T-helper 17 cell (primary cell): ENCODE results near the gene DIP2C. TPM values are rescaled to one million over a fixed set of nuclear protein-coding genes. Genes with fewer than 3 reads are reported as not detected.

Source experiments
- ATAC-seq: fragments of 150-1000 bp; cut with Tn5 transposase; 2 replicates; pipeline ENCODE4 v1.10.0; 2021; ENCODE audit warnings: mild to moderate bottlenecking, moderate library complexity
- DNase-seq, 3 donors: peaks; one replicate each; pipeline versions ENCODE4 v3.0.0 to v3.0.0-alpha.2; 2020 to 2021
- H3K9me3 ChIP-seq: one replicate; pipeline ENCODE4 v1.7.0; 2013; ENCODE audit warnings: low read length, mild to moderate bottlenecking; ENCODE audit not compliant: control insufficient read depth, poor library complexity, severe bottlenecking
- H3K27ac Mint-ChIP-seq: one replicate; pipeline ENCODE4 v1.8.0; 2022; ENCODE audit warnings: mild to moderate bottlenecking, moderate library complexity, mixed read lengths
- H3K27me3 Mint-ChIP-seq: one replicate; pipeline ENCODE4 v1.8.0; 2022; ENCODE audit warnings: mixed read lengths
- H3K36me3 Mint-ChIP-seq: one replicate; pipeline ENCODE4 v1.8.0; 2022; ENCODE audit warnings: low read depth, mixed read lengths
- H3K4me1 Mint-ChIP-seq: one replicate; pipeline ENCODE4 v1.8.0; 2022; ENCODE audit warnings: mild to moderate bottlenecking, mixed read lengths
- H3K4me3 Mint-ChIP-seq: one replicate; pipeline ENCODE4 v1.8.0; 2022; ENCODE audit warnings: mild to moderate bottlenecking, moderate library complexity, mixed read lengths
- total RNA-seq, 4 donors: library from RNA in 2 of 4; stranded (reverse) in 2 of 4; gene quantifications; one replicate each; pipeline ENCODE4 v1.2.3 and lab custom pipeline; 2022 to 2026

Gene DIP2C
- total RNA-seq, 2 donors from 2014 or later = 4.1 to 6.0 TPM

DNA sequence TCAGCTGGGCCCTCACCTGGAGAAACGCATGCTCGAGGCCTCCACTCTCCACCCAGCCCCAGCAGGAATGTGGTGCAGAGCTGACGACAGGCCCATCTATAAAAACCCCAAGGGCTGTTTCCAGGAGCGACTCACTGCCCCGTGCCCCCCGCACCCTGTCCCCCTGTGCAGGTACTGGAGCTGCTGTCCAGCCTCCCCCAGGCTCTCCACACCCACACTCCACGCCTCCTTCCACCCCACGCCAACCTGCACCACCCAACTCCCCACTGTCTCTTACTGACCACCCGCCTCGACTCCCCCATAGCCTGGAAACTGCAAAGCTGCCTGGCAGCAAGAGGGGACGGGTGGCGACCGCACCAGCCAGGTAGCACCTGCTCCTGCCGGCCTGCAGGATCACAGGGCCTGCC is 43.3 kb downstream of the DIP2C start:
- Mint-ChIP-seq H3K4me1 (no peaks in the 10 kb centered on the region), H3K36me3 (peaks cover 4% of the 10 kb centered on the region), H3K27ac (no peak overlapping the region), H3K27me3 (no peaks in the 10 kb centered on the region), H3K4me3 (no peak overlapping the region)
- no peak for ATAC-seq
- no peak for DNase-seq
- no peaks in the 10 kb centered on the region for H3K9me3 ChIP-seq

DNA sequence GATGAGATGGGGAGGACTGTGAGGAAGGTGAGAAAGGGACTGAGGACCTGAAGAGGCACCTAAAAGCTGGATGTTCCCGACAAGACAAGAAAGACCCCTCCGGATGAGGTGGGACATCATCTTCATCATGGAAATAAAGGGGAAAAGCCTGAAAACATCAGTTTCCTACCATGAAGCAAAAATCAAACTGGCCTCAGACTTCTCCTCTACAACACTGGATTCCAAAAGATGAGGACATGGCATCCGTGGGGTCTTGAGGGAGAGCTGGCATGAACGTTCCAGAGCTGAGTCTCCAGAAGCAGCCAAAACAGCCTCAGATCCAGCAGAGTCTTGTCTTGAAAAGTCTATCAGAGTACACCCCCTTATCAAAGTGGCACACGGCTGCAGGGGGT is 44.5 kb downstream of the DIP2C start:
- H3K27me3 Mint-ChIP-seq = peaks cover 3% of the 10 kb centered on the region
- no peak for ATAC-seq

DNA sequence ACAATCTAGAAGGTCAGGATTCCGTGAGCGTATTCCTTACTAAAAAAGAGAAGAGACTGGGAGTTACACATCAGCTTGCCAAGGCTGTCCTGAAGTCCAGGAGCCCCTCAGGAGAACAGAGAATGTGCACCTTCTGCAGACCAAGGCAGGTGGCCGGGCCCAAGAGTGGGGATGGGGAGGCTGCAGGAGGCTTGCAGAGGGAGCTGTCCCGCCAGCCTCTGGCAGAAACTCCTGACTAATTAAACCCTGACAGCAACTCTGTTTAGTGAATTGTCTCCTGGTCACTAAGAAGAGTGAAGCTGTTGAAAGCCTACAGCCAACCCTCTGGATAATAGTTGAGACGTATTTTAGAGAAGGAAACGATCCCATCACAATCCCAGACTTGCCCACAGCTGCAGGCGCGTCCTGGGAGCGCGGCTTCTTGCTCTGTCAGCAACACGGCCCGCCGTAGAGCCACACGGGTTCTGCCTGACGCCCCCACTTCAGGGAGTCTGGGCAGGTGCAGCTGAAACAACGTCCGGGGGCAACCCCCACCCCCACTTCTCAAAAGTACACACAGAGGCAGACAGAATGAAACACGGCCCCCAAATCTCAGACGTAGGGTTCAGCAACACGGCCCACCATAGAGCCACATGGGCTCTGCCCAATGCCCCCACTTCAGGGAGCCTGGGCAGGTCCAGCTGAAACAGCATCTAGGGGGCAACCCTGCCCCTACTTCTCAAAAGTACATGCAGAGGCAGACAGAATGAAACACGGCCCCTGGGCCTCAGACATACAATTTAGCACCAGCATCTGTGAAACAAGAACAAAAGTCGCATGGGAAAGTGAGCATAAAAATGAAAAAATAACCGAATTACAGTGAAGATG is 45.2 kb downstream of the DIP2C start:
- no peaks in the 10 kb centered on the region for H3K36me3 Mint-ChIP-seq
- DNase-seq (no peak), ATAC-seq (no peak)
- H3K9me3 ChIP-seq = no peaks in the 10 kb centered on the region
- no peak overlapping the region for H3K27ac Mint-ChIP-seq
- H3K27me3 Mint-ChIP-seq = peaks cover 6% of the 10 kb centered on the region
- H3K4me1 Mint-ChIP-seq = no peaks in the 10 kb centered on the region
- no peak overlapping the region for H3K4me3 Mint-ChIP-seq

More for the DNA sequence above, 44.5 kb downstream of the DIP2C start:
- Mint-ChIP-seq H3K4me1 (no peaks in the 10 kb centered on the region), H3K4me3 (no peak overlapping the region), H3K27ac (no peak overlapping the region), H3K36me3 (peaks cover 2% of the 10 kb centered on the region)
- no peaks in the 10 kb centered on the region for H3K9me3 ChIP-seq
- no peak for DNase-seq

DNA sequence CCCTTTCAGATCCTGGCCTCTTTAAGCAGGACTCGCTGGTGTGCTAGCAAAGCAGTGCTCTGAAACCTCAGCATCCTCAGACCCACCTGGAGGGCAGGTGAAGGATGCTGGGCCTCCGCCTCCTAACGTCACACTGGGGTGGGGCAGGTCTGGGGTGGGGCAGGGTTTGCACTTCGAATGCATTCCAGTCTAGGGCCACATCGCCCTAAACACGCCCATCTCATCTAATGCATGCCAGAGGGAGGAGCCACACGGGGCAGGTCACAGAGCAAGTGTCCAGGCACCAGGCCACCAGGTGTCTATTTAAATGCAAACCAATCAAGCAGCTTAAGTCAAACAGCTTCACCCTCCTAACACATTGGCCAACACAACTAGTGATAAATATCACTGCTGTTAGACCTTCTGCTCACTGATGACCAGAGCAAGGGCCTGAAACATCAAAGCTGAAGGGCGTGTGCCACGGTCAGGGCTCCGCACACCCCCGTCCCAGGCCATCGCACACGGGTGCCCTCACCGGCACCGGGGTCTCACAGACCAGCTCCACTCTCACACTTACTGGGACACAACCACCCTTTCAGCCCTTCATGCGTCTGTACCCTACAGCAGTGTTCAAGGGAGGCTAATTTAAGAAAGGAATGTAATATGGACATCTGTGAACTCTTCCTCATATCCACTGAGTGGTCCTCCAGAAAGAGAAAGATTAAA is 47.1 kb downstream of the DIP2C start:
- Mint-ChIP-seq H3K4me3 (no peak overlapping the region), H3K36me3 (no peaks in the 10 kb centered on the region), H3K27ac (no peak overlapping the region), H3K27me3 (peaks cover 13% of the 10 kb centered on the region), H3K4me1 (no peaks in the 10 kb centered on the region)
- no peak for ATAC-seq
- H3K9me3 ChIP-seq = no peaks in the 10 kb centered on the region
- DNase-seq = no peak

DNA sequence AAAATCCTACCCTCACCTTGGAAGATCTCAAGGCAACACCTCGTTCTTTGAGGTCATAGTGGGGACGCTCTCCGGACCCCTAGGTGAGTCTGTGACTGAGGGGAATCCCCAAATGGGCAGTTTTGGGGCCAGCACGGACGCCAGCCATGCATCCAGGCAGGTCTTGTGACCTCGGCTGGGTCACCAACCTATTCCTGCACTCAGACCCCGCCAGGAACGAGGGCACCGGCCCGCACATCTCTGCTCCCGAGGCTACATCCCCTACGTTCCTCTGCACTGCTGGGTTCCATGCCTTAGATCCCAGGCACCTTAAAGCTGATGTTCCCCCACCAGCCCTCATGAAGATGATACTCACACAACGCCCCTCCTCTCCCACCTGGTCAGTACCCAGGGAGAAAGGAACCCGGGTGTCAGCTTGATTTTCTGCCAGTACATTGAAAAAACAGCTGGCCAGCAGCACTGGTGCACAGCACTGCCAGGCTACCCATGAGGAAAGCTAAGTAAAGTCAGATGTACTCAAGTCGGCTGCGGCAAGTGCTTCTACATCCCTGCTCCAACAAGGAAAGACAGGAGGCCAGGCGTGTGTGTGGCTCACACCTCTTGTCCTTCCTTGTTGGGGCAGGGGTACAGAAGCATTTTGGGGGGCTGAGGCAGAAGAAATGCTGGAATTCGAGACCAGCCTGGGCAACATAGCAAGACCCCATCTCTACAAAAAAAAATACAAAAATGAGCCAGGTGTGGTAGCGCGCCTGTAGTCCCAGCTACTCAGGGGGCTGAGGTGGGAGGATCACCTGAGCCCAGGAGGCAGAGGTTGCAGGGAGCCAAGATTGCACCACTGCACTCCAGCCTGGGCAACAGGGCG is 48.1 kb downstream of the DIP2C start:
- Mint-ChIP-seq H3K27ac (no peak overlapping the region), H3K36me3 (no peaks in the 10 kb centered on the region), H3K4me1 (peaks cover 4% of the 10 kb centered on the region), H3K4me3 (no peak overlapping the region), H3K27me3 (peaks cover 19% of the 10 kb centered on the region)
- no peak for ATAC-seq
- no peak for DNase-seq
- H3K9me3 ChIP-seq = no peaks in the 10 kb centered on the region

DNA sequence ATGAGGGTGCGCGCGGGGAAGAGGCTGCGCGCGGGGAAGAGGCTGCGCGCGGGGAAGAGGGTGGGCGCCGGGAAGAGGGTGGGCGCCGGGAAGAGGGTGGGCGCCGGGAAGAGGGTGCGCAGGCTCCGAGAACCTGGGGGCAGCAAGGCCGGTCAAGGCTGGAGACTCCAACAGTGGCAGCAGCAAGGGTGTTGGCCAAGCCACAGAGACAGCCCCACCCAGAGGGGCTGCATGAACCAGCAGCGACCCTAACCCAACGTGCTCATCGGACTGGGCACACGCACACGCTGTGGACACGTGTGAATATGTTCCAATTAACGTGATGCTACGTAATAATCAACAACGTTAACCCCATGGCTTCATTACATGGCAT is 48.8 kb downstream of the DIP2C start:
- peaks cover 4% of the 10 kb centered on the region for H3K4me1 Mint-ChIP-seq
- H3K4me3 Mint-ChIP-seq = no peak overlapping the region
- no peaks in the 10 kb centered on the region for H3K9me3 ChIP-seq
- H3K27ac Mint-ChIP-seq = no peak overlapping the region
- H3K36me3 Mint-ChIP-seq = no peaks in the 10 kb centered on the region
- peaks cover 23% of the 10 kb centered on the region for H3K27me3 Mint-ChIP-seq
- DNase-seq (no peak), ATAC-seq (no peak)

DNA sequence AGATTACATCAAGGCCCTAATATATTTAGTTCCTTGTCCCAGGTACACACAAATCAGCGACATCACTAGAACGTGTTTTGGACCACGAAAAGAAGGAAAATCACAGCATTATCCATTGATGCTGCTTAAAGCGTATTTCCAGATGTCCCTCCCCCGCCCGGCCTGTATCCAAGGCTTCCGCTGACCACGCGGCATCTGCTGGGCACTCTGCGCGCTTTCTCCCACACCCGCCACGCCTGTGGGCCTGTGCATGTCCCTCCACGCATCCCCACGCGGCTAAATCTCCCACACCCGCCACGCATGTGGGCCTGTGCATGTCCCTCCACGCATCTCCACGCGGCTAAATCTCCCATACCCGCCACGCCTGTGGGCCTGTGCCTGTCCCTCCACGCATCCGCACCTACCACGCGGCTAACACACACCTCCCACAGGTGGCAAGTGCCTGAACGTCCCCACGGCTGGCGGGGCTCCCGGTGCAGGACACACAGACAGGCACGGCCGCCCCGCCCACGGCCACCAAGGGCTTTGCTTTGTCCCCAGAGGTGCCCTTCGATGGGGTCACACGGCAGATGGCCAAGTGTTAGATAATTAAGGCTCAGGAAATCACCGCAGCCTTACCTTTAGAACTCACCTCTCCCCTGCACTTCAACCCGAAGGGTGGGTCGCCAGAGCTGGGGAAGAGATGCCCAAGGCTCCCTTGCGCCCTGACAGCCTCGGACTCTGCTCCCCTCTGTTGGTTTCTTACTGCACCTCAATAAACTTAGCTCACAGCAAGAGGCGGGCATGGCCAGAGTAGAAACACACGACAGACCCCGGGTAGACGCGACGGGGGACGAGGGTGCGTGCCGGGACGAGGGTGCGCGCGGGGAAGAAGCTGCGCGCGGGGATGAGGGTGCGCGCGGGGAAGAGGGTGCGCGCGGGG is 49.5 kb downstream of the DIP2C start:
- H3K9me3 ChIP-seq = no peaks in the 10 kb centered on the region
- Mint-ChIP-seq H3K4me3 (no peak overlapping the region), H3K36me3 (no peaks in the 10 kb centered on the region), H3K27me3 (peaks cover 25% of the 10 kb centered on the region), H3K27ac (no peak overlapping the region), H3K4me1 (peaks cover 4% of the 10 kb centered on the region)
- ATAC-seq (no peak), DNase-seq (no peak)

DNA sequence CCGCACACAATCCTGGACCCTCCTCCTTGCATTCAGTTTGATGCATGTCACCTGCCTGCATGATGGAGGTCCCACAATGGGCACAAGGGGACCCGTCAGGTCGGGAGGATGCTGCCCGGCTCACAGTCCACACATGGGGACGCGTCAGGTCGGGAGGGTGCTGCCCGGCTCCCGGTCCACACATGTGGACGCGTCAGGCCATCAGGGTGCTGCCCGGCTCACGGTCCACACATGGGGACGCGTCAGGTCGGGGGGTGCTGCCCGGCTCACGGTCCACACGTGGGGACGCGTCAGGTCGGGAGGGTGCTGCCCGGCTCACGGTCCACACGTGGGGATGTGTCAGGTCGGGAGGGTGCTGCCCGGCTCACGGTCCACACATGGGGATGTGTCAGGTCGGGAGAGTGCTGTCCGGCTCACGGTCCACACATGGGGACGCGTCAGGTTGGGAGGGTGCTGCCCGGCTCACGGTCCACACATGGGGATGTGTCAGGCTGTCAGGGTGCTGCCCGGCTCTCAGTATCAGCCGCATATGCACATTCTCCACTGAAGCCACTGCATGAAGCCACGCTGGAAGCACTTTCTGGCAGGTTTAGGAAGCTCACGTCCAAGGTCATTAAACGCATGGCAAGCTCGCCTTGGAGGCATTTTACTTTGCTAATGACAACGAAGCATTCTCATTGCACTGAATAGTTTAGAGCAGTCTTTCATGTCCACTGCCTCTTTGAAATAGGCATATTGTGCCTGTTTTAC is 50.3 kb downstream of the DIP2C start:
- DNase-seq (no peak), ATAC-seq (no peak)
- H3K27ac Mint-ChIP-seq = no peak overlapping the region
- peaks cover 33% of the 10 kb centered on the region for H3K27me3 Mint-ChIP-seq
- peaks cover 4% of the 10 kb centered on the region for H3K4me1 Mint-ChIP-seq
- H3K4me3 Mint-ChIP-seq = no peak overlapping the region
- H3K9me3 ChIP-seq = no peaks in the 10 kb centered on the region
- no peaks in the 10 kb centered on the region for H3K36me3 Mint-ChIP-seq

DNA sequence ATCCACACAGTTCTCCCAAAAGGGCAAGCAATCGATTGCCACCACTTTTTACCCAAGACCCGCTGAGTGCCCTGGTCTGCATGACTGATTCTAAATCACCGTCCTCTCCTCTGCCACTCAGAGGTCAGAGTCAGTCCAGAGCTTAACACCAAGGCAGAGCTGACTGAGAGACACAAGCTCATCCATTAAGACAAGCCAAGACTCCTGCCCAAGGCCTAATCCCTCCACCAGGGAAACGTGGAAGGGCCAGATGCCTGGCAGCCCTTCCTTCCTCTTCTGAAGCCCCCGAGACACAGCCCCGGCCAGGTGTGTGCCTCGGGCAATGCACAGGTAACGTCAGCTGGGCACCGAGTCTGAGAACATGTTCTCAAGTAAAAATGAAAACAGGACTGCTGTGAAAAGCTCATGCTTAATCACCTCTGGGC is 51.7 kb downstream of the DIP2C start:
- DNase-seq (no peak), ATAC-seq (no peak)
- Mint-ChIP-seq H3K36me3 (no peaks in the 10 kb centered on the region), H3K4me1 (peaks cover 4% of the 10 kb centered on the region), H3K4me3 (no peak overlapping the region), H3K27me3 (peaks cover 43% of the 10 kb centered on the region), H3K27ac (no peak overlapping the region)
- H3K9me3 ChIP-seq = no peaks in the 10 kb centered on the region

DNA sequence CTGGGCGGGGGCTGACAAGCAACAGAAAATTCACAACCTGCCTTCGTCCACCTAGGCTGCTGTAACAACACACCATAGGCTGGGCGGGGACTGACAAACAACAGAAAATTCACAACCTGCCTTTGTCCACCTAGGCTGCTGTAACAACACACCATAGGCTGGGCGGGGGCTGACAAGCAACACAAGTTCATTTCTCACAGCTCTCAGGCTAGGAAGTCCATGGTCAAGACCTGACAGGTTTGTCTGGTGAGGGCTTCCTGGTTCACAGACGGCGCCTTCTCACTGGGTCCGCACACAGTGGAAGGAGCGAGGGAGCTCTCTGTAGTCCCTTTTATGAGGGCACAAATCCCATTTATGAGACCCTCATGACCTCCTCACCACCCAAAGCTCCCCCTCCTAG is 52.2 kb downstream of the DIP2C start:
- Mint-ChIP-seq H3K4me3 (no peak overlapping the region), H3K27ac (no peak overlapping the region), H3K36me3 (no peaks in the 10 kb centered on the region), H3K27me3 (peaks cover 43% of the 10 kb centered on the region), H3K4me1 (peaks cover 4% of the 10 kb centered on the region)
- no peak for ATAC-seq
- no peak for DNase-seq
- H3K9me3 ChIP-seq = no peaks in the 10 kb centered on the region

DNA sequence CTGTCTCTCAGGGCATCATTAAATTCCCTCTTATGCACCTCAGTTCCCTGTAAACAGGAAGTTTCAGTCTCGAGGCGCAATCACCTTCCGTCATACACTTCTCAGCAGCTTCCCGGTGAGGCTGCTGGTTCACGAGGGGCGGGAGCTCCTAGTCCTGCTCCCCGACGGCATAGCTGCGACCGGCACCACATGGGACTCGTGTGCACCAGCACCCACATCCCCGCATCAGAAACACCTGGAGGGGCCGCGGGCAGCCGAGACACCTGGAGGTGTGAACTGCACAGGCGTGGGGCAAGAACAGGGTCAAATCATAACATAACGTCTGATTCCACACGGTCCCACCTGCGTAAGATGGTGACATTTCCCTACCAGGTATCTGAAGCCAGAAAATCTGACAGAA is 52.7 kb downstream of the DIP2C start:
- H3K9me3 ChIP-seq = no peaks in the 10 kb centered on the region
- H3K4me1 Mint-ChIP-seq = peaks cover 4% of the 10 kb centered on the region
- peaks cover 43% of the 10 kb centered on the region for H3K27me3 Mint-ChIP-seq
- H3K36me3 Mint-ChIP-seq = no peaks in the 10 kb centered on the region
- no peak for ATAC-seq
- H3K27ac Mint-ChIP-seq = no peak overlapping the region
- no peak overlapping the region for H3K4me3 Mint-ChIP-seq
- DNase-seq = no peak
